Esophagus muscularis mucosa (tissue), 4 donors: ENCODE data around the gene TMEM120B. TPM values are rescaled to one million over a fixed set of nuclear protein-coding genes. Genes with fewer than 3 reads are reported as not detected.

Experiments
- DNase-seq: peaks from one replicate; pipeline ENCODE4 v3.0.0-alpha.2; 2017; ENCODE audit errors: extremely low spot score
- H3K27ac ChIP-seq, 4 donors: fragments of 200-600 bp; sonication (generic); replicated peaks in 1 of 4; 1 replicate in 3 of 4; 2 replicates in 1 of 4; pipeline ENCODE4 v1.5.1; 2016 to 2019; ENCODE audit warnings: mild to moderate bottlenecking in 1 of 4
- H3K27me3 ChIP-seq, 4 donors: fragments of 200-600 bp; sonication (generic); one replicate each; pipeline versions ENCODE4 v1.5.1 to v1.6.0; 2016 to 2019
- H3K36me3 ChIP-seq, 4 donors: fragments of 200-600 bp; sonication (generic); one replicate each; pipeline ENCODE4 v1.5.1; 2016 to 2019
- H3K4me1 ChIP-seq, 4 donors: fragments of 200-600 bp; sonication (generic); one replicate each; pipeline ENCODE4 v1.5.1; 2016 to 2019
- H3K4me3 ChIP-seq, 4 donors: fragments of 200-600 bp; sonication (generic); 1 replicate in 2 of 4; 2 replicates in 2 of 4; pipeline ENCODE4 v1.5.1; 2016 to 2019; ENCODE audit warnings: mild to moderate bottlenecking in 4 of 4, moderate library complexity in 1 of 4
- H3K9me3 ChIP-seq, 4 donors: fragments of 200-600 bp; sonication (generic); 1 replicate in 3 of 4; 2 replicates in 1 of 4; pipeline ENCODE4 v1.5.1; 2016 to 2019
- EP300 ChIP-seq: sonication (generic); formaldehyde crosslinking; IDR thresholded peaks from one replicate; pipeline ENCODE4 v1.6.1; 2017; ENCODE audit warnings: antibody characterized with exemption
- POLR2A ChIP-seq: fragments of 450-650 bp; IDR thresholded peaks from one replicate; pipeline ENCODE4 v1.6.1; 2017; ENCODE audit warnings: antibody characterized with exemption, moderate library complexity, mild to moderate bottlenecking, low read depth
- POLR2AphosphoS5 ChIP-seq, 2 donors: sonication (generic); formaldehyde crosslinking; IDR thresholded peaks; one replicate each; pipeline ENCODE4 v1.6.1; 2017; ENCODE audit warnings: antibody characterized with exemption in 2 of 2
- WGBS: methylation state at CpG from one replicate; pipeline ENCODE4 v1.1.5; 2018; 5-methylcytosine and 5-hydroxymethylcytosine counted together
- intact Hi-C: fragments of 100-400 bp; cut with DNase I; formaldehyde crosslinking; loops from one replicate; pipeline ENCODE4 v1.15.1; 2023
- total RNA-seq, 4 donors: library from RNA; depleted of rRNA; stranded (reverse); fragments of >200 nt; gene quantifications; one replicate each; pipeline versions ENCODE4 v1.1.0 to v1.2.1, GENCODE V29; 2016
- TF ChIP-seq, protein P1 (sequence below), 3 experiments: fragments of 200-600 bp in 2 of 3; fragments of 450-650 bp in 1 of 3; sonication (generic) in 2 of 3; IDR thresholded peaks; one replicate each; pipeline ENCODE4 v1.5.1; 2017 to 2019; ENCODE audit warnings: antibody characterized with exemption in 3 of 3, mild to moderate bottlenecking in 2 of 3, moderate library complexity in 1 of 3

TMEM120B gene
- total RNA-seq, 4 donors from 2014 or later, result 4.5 to 14.1 (median 6.4) TPM

DNA sequence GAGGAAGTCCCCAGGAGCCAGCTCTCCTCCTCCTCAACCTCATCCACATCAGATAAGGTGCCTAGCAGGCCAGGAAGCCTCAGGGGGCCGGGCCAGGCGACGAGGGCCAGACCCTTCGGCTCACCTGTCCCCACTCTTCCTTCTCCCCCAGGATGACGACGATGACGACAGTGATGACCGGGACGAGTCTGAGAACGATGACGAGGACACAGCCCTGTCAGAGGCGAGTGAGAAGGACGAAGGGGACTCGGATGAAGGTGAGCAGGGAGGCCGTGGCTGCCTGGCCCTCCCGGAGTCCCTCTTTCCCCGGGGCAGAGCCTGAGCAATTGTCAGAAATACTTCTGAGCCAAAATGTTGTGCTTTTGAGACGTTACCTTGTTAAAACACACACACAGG, 105.1 kb downstream of the TMEM120B start:
- no peaks in the 10 kb centered on the region for H3K27me3 ChIP-seq
- H3K36me3 ChIP-seq, result peaks cover 64 to 97% (median 87%) of the 10 kb centered on the region in 4 donors
- no peak for DNase-seq
- no peak overlapping the region for H3K27ac ChIP-seq
- no peak overlapping the region for H3K4me3 ChIP-seq
- peaks cover 13 to 21% (median 17%) of the 10 kb centered on the region in 4 donors for H3K4me1 ChIP-seq
- intact Hi-C loops, result no loop called here
- no peak for TF ChIP-seq POLR2AphosphoS5 (IDR thresholded peaks at IDR 0.05)
- TF ChIP-seq, protein P1, sequence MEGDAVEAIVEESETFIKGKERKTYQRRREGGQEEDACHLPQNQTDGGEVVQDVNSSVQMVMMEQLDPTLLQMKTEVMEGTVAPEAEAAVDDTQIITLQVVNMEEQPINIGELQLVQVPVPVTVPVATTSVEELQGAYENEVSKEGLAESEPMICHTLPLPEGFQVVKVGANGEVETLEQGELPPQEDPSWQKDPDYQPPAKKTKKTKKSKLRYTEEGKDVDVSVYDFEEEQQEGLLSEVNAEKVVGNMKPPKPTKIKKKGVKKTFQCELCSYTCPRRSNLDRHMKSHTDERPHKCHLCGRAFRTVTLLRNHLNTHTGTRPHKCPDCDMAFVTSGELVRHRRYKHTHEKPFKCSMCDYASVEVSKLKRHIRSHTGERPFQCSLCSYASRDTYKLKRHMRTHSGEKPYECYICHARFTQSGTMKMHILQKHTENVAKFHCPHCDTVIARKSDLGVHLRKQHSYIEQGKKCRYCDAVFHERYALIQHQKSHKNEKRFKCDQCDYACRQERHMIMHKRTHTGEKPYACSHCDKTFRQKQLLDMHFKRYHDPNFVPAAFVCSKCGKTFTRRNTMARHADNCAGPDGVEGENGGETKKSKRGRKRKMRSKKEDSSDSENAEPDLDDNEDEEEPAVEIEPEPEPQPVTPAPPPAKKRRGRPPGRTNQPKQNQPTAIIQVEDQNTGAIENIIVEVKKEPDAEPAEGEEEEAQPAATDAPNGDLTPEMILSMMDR (IDR thresholded peaks at IDR 0.05), result no peak
- no peak for TF ChIP-seq POLR2A
- TF ChIP-seq EP300, result no peak
- no peaks in the 10 kb centered on the region for H3K9me3 ChIP-seq
- WGBS, result 88% methylated on average over 18 of the region's 18 CpGs

DNA sequence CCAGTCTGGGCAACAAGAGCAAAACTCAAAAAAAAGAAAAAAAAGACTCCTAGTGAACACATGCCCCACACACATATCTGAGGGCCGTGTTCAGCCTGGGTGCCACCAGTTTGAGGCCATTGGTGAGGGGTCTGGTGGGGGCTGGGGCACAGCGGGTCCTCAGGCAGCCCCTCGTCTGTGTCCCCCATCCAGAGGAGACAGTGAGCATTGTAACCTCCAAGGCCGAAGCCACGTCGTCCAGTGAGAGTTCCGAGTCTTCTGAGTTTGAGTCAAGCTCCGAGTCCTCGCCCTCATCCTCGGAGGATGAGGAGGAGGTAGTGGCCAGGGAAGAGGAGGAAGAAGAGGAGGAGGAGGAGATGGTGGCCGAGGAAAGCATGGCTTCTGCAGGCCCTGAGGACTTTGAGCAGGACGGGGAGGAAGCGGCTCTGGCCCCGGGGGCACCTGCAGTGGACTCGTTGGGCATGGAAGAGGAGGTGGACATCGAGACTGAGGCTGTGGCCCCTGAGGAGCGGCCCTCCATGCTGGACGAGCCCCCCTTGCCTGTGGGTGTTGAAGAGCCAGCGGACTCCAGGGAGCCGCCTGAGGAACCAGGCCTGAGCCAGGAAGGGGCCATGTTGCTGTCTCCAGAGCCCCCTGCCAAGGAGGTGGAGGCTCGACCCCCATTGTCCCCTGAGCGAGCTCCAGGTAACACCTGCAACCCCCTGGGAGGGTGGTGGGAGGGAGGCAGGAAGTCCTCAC, 106.8 kb downstream of the TMEM120B start:
- intact Hi-C loops, result no loop called here
- TF ChIP-seq POLR2AphosphoS5 (IDR thresholded peaks at IDR 0.05) (no peak), POLR2A (no peak), EP300 (no peak)
- TF ChIP-seq, protein P1 (IDR thresholded peaks at IDR 0.05), result no peak
- 86% methylated on average over 22 of the region's 22 CpGs for WGBS
- DNase-seq, result no peak
- Histone ChIP-seq H3K4me3 (no peak overlapping the region), H3K27ac (no peak overlapping the region), H3K27me3 (no peaks in the 10 kb centered on the region), H3K36me3 (peaks cover 81 to 100% (median 98%) of the 10 kb centered on the region in 4 donors), H3K4me1 (peaks cover 0 to 5% (median 1%) of the 10 kb centered on the region in 4 donors), H3K9me3 (no peaks in the 10 kb centered on the region)

DNA sequence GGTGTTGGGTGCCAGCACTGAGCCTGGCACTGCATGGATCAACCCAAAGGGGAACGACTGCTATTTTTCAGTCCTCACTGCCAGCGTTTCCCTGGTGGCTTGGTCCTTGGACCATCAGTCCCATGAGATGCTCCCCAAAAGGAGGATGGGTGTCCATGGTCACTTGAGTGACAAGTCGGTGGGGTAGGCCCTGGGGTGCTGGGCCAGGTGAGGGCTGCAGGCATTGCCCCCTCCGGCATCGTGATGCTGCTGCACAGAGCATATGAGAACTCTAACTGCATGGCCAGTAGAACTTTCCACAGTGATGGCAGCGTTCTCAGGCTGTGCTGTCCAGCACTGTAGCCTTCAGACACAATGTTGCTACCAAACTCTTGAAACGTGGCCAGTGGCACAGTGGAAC, 107.5 kb downstream of the TMEM120B start:
- peaks cover 76 to 100% (median 95%) of the 10 kb centered on the region in 4 donors for H3K36me3 ChIP-seq
- 89% methylated on average over 7 of the region's 7 CpGs for WGBS
- H3K4me1 ChIP-seq, result peaks cover 0 to 2% (median under 1%) of the 10 kb centered on the region in 4 donors
- TF ChIP-seq EP300, result no peak
- no peak for TF ChIP-seq POLR2A
- TF ChIP-seq POLR2AphosphoS5 (IDR thresholded peaks at IDR 0.05), result peak in 1 of 2 donors; percentile 4
- no peaks in the 10 kb centered on the region for H3K27me3 ChIP-seq
- H3K27ac ChIP-seq, result no peak overlapping the region
- no peak overlapping the region for H3K4me3 ChIP-seq
- DNase-seq, result no peak
- no peaks in the 10 kb centered on the region for H3K9me3 ChIP-seq
- intact Hi-C loops, result no loop called here

DNA sequence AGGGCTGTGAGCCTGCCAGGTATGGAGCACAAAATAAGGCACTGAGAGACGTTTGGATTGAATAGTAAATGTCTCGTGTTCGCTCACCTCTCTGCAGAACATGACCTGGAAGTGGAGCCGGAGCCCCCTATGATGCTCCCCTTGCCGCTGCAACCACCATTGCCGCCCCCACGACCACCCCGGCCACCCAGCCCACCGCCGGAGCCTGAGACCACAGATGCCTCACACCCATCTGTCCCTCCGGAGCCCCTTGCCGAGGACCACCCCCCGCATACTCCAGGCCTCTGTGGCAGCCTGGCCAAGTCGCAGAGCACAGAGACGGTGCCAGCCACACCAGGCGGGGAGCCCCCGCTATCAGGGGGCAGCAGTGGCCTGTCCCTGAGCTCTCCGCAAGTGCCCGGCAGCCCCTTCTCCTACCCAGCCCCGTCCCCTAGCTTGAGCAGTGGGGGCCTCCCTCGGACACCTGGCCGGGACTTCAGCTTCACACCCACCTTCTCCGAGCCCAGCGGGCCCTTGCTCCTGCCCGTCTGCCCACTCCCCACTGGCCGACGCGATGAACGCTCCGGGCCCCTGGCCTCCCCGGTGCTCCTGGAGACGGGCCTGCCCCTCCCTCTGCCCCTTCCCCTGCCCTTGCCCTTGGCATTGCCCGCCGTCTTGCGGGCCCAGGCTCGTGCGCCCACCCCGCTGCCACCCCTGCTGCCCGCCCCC, 110.0 kb downstream of the TMEM120B start:
- 84% methylated on average over 15 of the region's 39 CpGs for WGBS
- TF ChIP-seq EP300, result no peak
- TF ChIP-seq POLR2A, result no peak
- TF ChIP-seq, protein P1 (IDR thresholded peaks at IDR 0.05), result no peak
- TF ChIP-seq POLR2AphosphoS5 (IDR thresholded peaks at IDR 0.05), result no peak
- no peak for DNase-seq
- no peaks in the 10 kb centered on the region for H3K27me3 ChIP-seq
- peaks cover 62 to 100% (median 90%) of the 10 kb centered on the region in 4 donors for H3K36me3 ChIP-seq
- no peak overlapping the region for H3K4me3 ChIP-seq
- no peaks in the 10 kb centered on the region for H3K9me3 ChIP-seq
- intact Hi-C loops, result no loop called here
- no peak overlapping the region for H3K27ac ChIP-seq
- peaks cover 0 to 10% (median 7%) of the 10 kb centered on the region in 4 donors for H3K4me1 ChIP-seq

DNA sequence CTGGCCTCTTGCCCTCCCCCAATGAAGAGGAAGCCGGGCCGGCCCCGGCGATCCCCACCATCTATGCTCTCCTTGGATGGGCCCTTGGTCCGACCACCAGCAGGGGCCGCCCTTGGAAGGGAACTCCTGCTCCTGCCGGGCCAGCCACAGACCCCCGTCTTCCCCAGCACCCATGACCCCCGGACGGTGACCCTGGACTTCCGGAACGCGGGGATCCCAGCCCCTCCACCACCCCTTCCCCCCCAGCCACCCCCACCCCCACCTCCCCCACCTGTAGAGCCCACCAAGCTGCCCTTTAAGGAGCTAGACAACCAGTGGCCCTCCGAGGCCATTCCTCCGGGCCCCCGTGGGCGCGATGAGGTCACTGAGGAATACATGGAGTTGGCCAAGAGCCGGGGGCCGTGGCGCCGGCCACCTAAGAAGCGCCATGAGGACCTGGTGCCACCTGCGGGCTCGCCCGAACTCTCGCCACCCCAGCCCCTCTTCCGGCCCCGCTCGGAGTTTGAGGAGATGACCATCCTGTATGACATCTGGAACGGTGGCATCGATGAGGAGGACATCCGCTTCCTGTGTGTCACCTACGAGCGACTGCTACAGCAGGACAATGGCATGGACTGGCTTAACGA, 110.7 kb downstream of the TMEM120B start:
- no peak overlapping the region for H3K27ac ChIP-seq
- DNase-seq, result no peak
- H3K36me3 ChIP-seq, result peaks cover 62 to 100% (median 90%) of the 10 kb centered on the region in 4 donors
- peaks cover 0 to 10% (median 7%) of the 10 kb centered on the region in 4 donors for H3K4me1 ChIP-seq
- no peak overlapping the region for H3K4me3 ChIP-seq
- H3K27me3 ChIP-seq, result no peaks in the 10 kb centered on the region
- no peaks in the 10 kb centered on the region for H3K9me3 ChIP-seq
- WGBS, result 90% methylated on average over 2 of the region's 36 CpGs
- TF ChIP-seq, protein P1 (IDR thresholded peaks at IDR 0.05), result no peak
- TF ChIP-seq POLR2A (no peak), EP300 (no peak), POLR2AphosphoS5 (IDR thresholded peaks at IDR 0.05) (no peak)
- intact Hi-C loops, result no loop called here
